Gastroesophageal sphincter (tissue), 3 donors: ENCODE measurements around the gene PIGU.

Source experiments
- CTCF ChIP-seq, 4 experiments: fragments of 200-600 bp in 2 of 4; fragments of 450-650 bp in 2 of 4; sonication (generic) in 1 of 4; IDR thresholded peaks; one replicate each; pipeline ENCODE4 v1.5.1; 2017 to 2019; ENCODE audit warnings: antibody characterized with exemption in 4 of 4, mild to moderate bottlenecking in 2 of 4, moderate library complexity in 2 of 4
- POLR2A ChIP-seq, 2 donors: fragments of 450-650 bp; IDR thresholded peaks; one replicate each; pipeline ENCODE4 v1.6.1; 2017; ENCODE audit warnings: antibody characterized with exemption in 2 of 2, mild to moderate bottlenecking in 2 of 2, moderate library complexity in 1 of 2
- POLR2AphosphoS5 ChIP-seq: sonication (generic); formaldehyde crosslinking; IDR thresholded peaks from one replicate; pipeline ENCODE4 v1.6.1; 2017; ENCODE audit warnings: antibody characterized with exemption

GRCh38 chr20:34525709-34526416, 151.0 kb downstream of the PIGU start:
- TF ChIP-seq CTCF (IDR thresholded peaks at IDR 0.05) (no peak), POLR2AphosphoS5 (peak; percentile 87), POLR2A (IDR thresholded peaks at IDR 0.05) (no peak)
